Fibroblast of lung (primary cell): Measurements from ENCODE around the gene GPAT2.
"Not testable (repeated sequence)": the region's sequence is repeated elsewhere in the genome, so short reads cannot be mapped to it uniquely, and the experiment has no call there.

Experiments used
- EZH2 ChIP-seq: IDR thresholded peaks from 2 replicates; pipeline ENCODE4 v1.5.1; 2012; ENCODE audit warnings: low read length, control low read depth, mild to moderate bottlenecking; ENCODE audit errors: missing control alignments
- TF ChIP-seq, protein P1 (sequence below), 2 donors: IDR thresholded peaks in 1 of 2; conservative IDR thresholded peaks in 1 of 2; 1 replicate in 1 of 2; 2 replicates in 1 of 2; pipeline ENCODE4 v1.5.1; 2011 to 2012; ENCODE audit warnings: low read length in 2 of 2, control low read depth in 1 of 2, inconsistent platforms in 1 of 2, low read depth in 1 of 2, mild to moderate bottlenecking in 1 of 2

DNA sequence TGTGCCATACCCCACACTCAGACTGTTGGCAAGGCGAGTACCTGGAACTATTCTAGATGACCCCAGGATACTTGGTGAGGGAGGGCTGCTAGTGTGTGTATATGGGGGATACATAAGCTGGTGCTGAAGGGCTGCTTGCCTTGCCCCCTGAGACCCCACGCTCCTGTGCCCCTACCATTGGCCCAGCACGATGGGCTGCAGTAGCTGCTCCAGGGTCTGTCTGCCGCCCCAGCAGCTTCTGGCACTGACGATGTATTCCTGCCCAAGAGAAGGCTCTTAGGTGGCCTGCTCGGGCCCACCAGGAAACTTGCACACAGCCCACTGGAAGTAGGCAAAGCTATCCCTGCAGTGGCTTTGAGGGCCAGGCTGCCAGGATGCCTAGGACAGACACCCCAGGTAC is 9.0 kb downstream of the GPAT2 start:
- TF ChIP-seq, protein P1, sequence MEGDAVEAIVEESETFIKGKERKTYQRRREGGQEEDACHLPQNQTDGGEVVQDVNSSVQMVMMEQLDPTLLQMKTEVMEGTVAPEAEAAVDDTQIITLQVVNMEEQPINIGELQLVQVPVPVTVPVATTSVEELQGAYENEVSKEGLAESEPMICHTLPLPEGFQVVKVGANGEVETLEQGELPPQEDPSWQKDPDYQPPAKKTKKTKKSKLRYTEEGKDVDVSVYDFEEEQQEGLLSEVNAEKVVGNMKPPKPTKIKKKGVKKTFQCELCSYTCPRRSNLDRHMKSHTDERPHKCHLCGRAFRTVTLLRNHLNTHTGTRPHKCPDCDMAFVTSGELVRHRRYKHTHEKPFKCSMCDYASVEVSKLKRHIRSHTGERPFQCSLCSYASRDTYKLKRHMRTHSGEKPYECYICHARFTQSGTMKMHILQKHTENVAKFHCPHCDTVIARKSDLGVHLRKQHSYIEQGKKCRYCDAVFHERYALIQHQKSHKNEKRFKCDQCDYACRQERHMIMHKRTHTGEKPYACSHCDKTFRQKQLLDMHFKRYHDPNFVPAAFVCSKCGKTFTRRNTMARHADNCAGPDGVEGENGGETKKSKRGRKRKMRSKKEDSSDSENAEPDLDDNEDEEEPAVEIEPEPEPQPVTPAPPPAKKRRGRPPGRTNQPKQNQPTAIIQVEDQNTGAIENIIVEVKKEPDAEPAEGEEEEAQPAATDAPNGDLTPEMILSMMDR (conservative IDR thresholded peaks at IDR 0.05 in 1 of 2, IDR thresholded peaks at IDR 0.05 in 1 of 2; ENCODE audit: low read depth in 1 of 2, low read length in 2 of 2): not testable (repeated sequence)
- not testable (repeated sequence) for TF ChIP-seq EZH2
